ENCODE measurements around the gene TSC1.

TSC1 gene

GRCh38 chr9:132886334-132886725 lies 58.1 kb downstream of the TSC1 start:
- no peak for DNase-seq

- no peak for DNase-seq
These were observed 58.6 kb downstream of the TSC1 start for GRCh38 chr9:132885720-132886333.

- DNase-seq = no peak
These were observed 60.8 kb downstream of the TSC1 start for GRCh38 chr9:132883349-132884294.

- DNase-seq = no peak
These were observed 61.8 kb downstream of the TSC1 start for GRCh38 chr9:132882616-132883015.

GRCh38 chr9:132881826-132882225 lies 62.6 kb downstream of the TSC1 start:
- no peak for DNase-seq

GRCh38 chr9:132880324-132880661 lies 64.1 kb downstream of the TSC1 start:
- no peak for DNase-seq

GRCh38 chr9:132879457-132880323 lies 64.7 kb downstream of the TSC1 start:
- DNase-seq = no peak

GRCh38 chr9:132878695-132879456 lies 65.5 kb downstream of the TSC1 start, which contains the start of gene SPACA9:
Gene SPACA9, plus strand, starts transcription at chr9:132878898. Its CDS starts 5,050 bp downstream, at chr9:132883948.
- DNase-seq = peak; percentile 15

- peak; percentile 54 for DNase-seq
These were observed 66.4 kb downstream of the TSC1 start, which contains the start of gene AK8 for GRCh38 chr9:132877824-132878694. Gene AK8, minus strand, starts transcription at chr9:132878284. Its CDS starts 29 bp downstream, at chr9:132878255.

- no peak for DNase-seq
These were observed 67.0 kb downstream of the TSC1 start for GRCh38 chr9:132877458-132877823.

GRCh38 chr9:132876849-132877248 lies 67.6 kb downstream of the TSC1 start:
- no peak for DNase-seq

- no peak for DNase-seq
These were observed 69.3 kb downstream of the TSC1 start for GRCh38 chr9:132875159-132875558.

- DNase-seq = no peak
These were observed 71.0 kb downstream of the TSC1 start for GRCh38 chr9:132873403-132873802.

GRCh38 chr9:132869266-132869665 lies 75.2 kb downstream of the TSC1 start:
- DNase-seq = no peak

- no peak for DNase-seq
These were observed 77.5 kb downstream of the TSC1 start for GRCh38 chr9:132866898-132867297.

GRCh38 chr9:132864691-132865090 lies 79.7 kb downstream of the TSC1 start:
- no peak for DNase-seq

GRCh38 chr9:132864277-132864676 lies 80.1 kb downstream of the TSC1 start:
- no peak for DNase-seq

- DNase-seq = no peak
These were observed 81.3 kb downstream of the TSC1 start for GRCh38 chr9:132863096-132863495.

- DNase-seq = no peak
These were observed 81.9 kb downstream of the TSC1 start for GRCh38 chr9:132862533-132862932.

GRCh38 chr9:132861666-132862065 lies 82.8 kb downstream of the TSC1 start:
- DNase-seq = no peak

- DNase-seq = no peak
These were observed 85.7 kb downstream of the TSC1 start for GRCh38 chr9:132858751-132859150.

Data from NCI-H1105 (cell line).